Tongue (tissue), 2 donors: ENCODE results near the gene RRAGB. TPM values are rescaled to one million over a fixed set of nuclear protein-coding genes. Genes with fewer than 3 reads are reported as not detected.
A peak's percentile ranks its signal among the peaks of the same experiment; 100 is the strongest.
"Not testable (repeated sequence)": the region's sequence is repeated elsewhere in the genome, so short reads cannot be mapped to it uniquely, and the experiment has no call there.

Experiments
- DNase-seq: peaks from one replicate; pipeline ENCODE4 v3.0.0-alpha.2; 2015
- total RNA-seq: library from RNA; depleted of rRNA; stranded (reverse); fragments of >200 nt; gene quantifications from one replicate; pipeline ENCODE4 v1.2.3, GENCODE V29; 2014

Gene RRAGB
- 28.4 TPM for total RNA-seq

- DNase-seq: peak; percentile 97
These were observed at the start of gene RRAGB for GRCh38 chrX:55717521-55718497. TSS of gene RRAGB (plus strand) at chrX:55717749. CDS start at chrX:55718328, 579 bp downstream.

GRCh38 chrX:55668084-55668483 lies 49.5 kb upstream of the RRAGB start:
- no peak for DNase-seq

DNA sequence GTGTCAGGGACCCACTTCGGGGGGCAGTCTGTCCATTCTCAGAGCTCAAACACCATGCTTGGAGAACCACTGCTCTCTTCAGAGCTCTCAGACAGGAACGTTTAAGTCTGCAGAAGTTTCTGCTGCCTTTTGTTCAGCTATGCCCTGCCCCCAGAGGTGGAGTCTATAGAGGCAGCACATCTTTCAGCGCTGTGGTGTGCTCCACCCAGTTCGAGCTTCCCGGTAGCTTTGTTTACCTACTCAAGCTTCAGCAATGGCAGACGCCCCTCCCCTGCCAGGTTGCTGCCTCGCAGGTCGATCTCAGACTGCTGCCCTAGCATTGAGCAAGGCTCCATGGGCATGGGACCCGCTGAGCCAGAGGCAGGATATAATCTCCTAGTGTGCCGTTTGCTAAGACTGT lies 29.0 kb upstream of the RRAGB start:
- not testable (repeated sequence) for DNase-seq

GRCh38 chrX:55695227-55696018 lies 22.1 kb upstream of the RRAGB start:
- no peak for DNase-seq

DNA sequence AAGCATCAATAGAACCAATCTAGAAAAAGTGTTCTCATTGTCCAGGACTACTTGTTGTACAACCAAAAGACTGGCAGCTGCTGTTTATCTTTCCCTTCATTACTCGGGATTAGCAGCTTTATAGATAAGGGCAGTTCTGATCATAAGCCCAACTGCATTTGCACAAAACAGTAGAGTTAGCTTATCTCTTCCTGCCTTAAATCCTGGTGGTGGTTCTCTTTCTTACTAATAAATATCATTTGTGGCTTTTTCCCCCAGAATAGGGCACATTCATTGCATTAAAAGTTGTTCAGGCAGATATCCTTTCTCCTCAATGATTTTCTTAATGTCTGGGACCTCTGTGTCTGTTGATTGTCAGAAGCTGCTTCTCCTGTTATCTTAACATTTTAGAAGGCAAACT lies 20.2 kb upstream of the RRAGB start:
- DNase-seq: no peak

- no peak for DNase-seq
These were observed 14.9 kb upstream of the RRAGB start for GRCh38 chrX:55702671-55703070.

DNA sequence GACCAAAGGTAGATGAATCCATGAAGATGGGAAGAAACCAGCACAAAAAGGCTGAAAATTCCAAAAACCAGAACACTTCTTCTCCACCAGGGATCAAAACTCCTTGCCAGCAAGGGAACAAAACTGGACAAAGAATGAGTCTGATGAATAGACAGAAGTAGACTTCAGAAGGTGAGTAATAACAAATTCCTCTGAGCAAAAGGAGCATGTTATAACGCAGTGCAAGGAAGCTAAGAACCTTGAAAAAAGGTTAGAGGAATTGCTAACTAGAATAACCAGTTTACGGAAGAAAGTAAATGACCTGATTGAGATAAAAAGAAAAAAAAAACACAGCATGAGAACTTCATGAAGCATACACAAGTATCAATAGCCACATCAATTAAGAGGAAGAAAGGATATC lies 14.1 kb upstream of the RRAGB start:
- DNase-seq: not testable (repeated sequence)

- DNase-seq: not testable (repeated sequence)
These were observed 12.5 kb upstream of the RRAGB start for GRCh38 chrX:55705066-55705465.

DNA sequence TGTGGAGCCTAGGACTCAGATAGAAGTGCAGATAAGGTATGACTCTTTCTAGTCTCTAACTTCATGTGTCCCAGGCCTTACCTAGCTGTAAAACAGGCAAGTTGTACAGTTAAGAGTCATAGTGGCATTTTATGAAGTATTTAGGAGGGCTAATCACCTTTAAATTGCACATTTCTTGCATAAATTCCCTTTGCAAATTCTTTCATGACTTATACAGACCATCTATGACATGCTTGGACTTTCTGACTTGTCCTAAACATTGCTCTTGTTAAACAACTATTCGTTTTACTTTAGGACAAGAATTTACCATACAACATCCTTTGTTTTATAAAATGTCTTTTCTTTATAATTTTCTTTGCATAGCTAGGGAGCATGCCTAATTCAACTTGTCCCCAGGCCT lies 7.8 kb upstream of the RRAGB start:
- no peak for DNase-seq

- no peak for DNase-seq
These were observed 6.8 kb upstream of the RRAGB start for GRCh38 chrX:55710701-55711100.

GRCh38 chrX:55713631-55714030 lies 3.9 kb upstream of the RRAGB start:
- DNase-seq: no peak

GRCh38 chrX:55714161-55714560 lies 3.4 kb upstream of the RRAGB start:
- no peak for DNase-seq

DNA sequence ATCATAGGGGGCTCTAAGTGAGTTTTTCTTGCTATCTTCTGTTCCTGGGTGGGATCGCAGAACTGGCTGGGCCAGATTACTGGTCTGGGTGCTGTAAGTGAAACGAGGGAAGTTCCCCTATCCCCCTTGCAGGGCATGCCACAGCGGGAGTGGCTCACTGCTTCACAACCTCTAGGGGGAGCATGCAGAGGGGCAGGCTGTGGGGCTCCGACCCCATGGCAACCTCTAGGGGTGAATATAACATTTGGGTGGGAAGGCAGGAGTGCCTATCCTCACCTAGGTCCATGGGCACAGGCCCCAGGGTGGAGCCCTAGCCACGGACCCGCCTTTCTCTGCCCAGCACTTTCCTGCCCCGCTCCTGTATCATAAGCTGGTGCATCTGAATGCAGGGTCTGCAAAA lies 1.7 kb upstream of the RRAGB start:
- DNase-seq: no peak

DNA sequence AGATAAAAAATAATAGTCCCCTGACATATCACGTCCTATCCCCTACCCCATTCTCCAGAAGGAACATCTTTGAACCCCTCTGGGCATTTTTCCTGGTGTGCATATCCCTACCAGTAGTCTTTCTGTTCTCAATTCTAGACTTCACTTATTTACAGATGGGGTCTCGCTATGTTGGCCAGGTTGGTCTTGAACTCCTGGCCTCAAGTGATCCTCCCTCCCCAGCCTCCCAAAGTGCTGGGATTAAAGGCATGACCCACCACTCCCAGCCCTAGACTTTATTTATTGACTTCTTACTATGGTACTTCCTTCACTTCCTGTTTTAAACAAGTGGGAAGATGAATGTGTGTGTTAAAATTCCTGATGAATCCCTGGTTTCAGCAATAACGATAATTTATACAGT lies 612 bp upstream of the RRAGB start:
- DNase-seq: peak; percentile 0

- no peak for DNase-seq
These were observed 14.3 kb downstream of the RRAGB start for GRCh38 chrX:55731826-55732225.

DNA sequence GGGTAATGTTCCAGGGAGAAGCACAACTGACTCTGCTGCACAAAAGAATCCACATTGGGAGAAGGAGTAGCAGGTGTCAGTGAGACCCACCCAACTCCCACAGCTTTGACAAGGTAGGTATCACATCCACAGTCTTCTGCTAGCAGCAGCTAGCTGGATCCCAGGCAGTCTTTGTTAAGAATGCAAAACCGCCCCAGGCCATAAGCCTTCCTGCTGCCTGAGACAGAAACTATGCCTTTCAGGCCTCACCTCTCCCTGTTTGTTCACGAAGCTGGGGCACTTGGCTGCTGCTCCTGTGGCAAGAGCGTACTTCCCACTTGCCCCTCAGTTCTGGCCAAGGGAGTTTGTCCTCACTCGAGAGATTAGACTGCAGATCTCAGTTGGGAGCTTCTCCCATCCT lies 21.4 kb downstream of the RRAGB start:
- no peak for DNase-seq

DNA sequence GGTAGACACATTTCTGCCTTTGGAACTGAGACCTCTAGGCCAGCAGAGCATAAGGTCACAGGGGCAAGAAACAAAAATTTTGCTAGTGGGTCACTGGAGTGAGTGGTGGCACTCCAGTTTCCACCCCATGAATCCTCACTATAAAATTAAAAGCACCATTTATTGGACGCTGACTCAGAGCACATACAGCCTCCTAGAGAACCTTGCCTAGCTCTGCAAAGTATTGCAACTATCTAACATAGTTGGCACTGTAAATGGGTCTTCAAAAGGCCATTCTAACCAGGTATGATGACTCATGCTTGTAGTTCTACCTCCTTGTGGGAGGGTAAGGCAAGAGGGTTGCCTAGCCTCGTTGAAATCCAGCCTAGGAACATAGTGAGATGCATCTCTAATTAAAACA lies 25.1 kb downstream of the RRAGB start:
- no peak for DNase-seq

DNA sequence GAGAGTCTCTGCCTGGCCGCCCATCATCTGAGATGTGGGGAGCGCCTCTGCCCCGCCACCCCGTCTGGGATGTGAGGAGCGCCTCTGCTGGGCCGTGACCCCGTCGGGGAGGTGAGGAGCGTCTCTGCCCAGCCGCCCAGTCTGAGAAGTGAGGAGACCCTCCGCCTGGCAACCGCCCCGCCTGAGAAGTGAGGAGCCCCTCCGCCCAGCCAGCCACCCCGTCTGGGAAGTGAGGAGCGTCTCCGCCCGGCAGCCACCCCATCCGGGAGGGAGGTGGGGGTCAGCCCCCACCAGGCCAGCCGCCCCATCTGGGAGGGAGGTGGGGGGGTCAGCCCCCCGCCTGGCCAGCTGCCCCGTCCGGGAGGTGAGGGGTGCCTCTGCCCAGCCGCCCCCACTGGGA lies 30.9 kb downstream of the RRAGB start:
- not testable (repeated sequence) for DNase-seq

GRCh38 chrX:55750256-55750655 lies 32.7 kb downstream of the RRAGB start:
- no peak for DNase-seq

GRCh38 chrX:55754861-55755294 lies 37.3 kb downstream of the RRAGB start:
- DNase-seq: no peak

DNA sequence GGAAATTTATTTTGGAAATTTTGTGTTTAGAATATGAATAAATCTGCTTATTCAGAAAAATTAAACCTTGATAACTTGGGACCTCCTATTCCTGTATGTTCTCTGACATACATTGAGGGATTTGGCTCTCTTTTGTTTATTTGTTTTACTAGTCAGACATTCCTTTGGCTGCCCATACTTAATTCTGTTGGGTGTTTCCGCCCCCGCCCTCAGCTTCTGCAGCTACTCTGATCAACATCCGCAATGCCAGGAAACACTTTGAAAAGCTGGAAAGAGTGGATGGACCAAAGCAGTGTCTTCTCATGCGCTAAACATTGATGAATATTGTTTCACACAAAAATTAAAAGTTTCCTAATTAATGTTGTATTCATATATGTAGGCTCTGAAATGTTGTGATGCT lies 40.5 kb downstream of the RRAGB start:
- DNase-seq: no peak

DNA sequence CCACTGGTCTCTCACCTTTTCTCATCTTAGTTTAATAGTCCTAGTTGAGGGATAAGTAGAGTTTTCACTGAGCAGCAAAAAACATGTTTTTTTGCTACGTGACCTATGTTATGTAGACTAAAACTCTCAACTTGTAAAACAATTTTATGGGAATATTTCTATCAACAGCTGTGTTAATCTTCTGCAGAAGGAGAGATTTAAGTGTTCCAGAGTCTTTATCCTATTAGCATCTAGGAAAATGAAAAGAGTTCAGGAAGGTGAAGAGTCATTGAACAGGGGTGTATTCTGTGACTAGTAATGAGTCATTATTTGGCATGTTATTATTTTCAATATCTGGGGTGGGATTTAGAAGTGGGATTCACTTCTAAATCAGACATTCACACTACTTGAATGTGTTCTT lies 41.9 kb downstream of the RRAGB start:
- DNase-seq: no peak

DNA sequence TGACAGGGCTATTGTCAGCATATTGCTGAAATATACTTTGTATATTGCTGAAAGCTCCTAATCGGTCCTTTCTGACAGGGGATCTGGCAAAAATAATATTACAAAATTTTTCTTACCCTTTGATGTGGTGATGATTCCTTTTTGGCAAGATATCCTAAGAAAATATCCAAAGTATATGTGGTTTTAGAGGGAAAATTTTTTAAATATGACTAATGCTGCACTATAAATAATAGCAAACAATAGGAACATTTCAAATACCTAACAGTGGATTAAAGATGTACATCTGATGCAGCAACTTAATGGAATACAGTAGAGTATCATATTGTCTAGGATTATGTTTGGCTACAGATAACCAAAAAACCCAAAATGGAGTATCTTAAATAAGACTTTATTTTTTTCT lies 49.6 kb downstream of the RRAGB start:
- no peak for DNase-seq
